ENCODE results near the gene SUGP2.
"Not testable (repeated sequence)": the region's sequence is repeated elsewhere in the genome, so short reads cannot be mapped to it uniquely, and the experiment has no call there.

Gene SUGP2

DNA sequence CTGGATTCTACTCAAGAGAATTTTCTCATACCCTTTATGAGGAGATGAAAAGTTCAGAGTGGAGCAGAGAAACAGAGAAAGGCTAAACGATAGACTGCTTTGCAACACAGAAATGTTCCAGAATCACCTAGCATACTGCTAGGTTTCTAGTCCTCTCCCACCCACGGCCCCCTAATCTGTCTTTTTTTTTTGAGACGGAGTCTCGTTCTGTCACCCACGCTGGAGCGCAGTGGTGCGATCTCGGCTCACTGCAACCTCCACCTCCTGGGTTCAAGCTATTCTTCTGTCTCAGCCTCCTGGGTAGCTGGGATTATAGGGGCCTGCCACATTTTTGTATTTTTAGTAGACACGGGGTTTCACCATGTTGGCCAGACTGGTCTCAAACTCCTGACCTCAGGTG is 4.8 kb downstream of the SUGP2 start:
- DNase-seq: no peak

DNA sequence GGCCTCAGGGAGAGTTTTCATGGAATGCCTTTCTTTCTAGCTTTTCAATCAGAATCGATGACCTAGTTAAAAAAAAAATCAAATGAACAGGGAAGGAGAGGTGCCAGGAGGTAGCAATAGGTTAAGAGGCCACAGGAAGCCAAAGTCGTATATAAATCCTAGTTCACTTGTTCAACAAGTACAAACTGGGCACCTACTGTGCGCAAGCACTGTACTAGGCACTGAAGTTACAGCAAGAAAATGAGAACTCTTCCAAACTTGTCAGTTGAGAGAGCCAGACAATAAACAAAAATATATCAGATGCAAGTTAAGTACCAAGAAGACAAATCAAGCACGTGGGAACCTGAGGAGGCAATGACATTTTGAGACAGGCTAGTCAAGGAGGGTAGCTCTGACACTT is 6.1 kb downstream of the SUGP2 start:
- no peak for DNase-seq

DNA sequence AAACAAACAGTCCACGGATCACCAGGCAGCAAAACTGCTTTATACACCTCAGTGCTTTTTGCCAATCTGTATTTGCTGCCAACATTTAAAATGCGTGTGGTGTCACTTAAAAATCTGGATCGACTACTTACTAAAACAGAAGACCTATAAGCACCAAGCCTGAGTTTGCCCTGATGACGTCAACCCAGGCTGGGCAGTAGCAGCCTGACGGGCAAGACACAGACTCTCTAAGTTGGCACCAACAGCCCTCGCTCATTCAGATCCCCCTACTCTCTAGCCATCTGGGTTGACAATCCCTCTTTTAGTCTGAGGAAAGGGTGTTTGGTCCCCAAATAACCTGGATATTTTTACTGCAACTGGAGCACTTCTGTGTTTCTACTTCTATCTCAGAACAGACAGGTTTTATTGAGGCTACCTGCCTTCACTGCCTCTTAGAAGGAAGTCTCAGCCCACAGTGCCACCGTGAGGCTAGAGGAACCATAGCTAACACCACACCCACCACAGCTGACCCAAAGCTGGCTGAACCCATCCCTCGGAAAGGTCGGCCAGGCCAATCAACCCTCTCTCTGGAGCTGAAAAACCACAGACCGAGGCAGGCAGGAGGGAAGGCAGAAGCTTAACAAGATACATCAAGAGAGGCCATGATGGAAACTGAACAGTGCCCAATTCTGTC is 6.9 kb downstream of the SUGP2 start:
- DNase-seq: no peak

DNA sequence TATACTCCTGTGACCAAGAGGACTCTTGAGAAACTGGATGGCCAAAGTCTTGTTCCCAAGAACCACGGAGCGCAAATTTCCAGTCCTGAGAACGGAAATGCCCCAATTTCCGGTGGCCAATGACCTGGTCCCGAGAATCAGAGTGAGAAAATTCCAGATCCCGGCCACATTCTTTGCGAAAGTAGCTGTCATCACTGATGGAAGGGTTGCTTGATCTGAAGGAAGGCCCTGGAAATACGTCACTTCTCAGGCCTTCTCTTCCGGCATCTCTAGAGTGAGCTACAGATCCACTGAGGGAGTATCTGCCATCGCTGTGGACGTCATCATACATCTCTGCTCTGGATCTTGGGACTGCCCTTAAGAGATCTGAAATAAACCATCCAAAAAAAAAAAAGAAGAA is 7.5 kb downstream of the SUGP2 start:
- DNase-seq: no peak

DNA sequence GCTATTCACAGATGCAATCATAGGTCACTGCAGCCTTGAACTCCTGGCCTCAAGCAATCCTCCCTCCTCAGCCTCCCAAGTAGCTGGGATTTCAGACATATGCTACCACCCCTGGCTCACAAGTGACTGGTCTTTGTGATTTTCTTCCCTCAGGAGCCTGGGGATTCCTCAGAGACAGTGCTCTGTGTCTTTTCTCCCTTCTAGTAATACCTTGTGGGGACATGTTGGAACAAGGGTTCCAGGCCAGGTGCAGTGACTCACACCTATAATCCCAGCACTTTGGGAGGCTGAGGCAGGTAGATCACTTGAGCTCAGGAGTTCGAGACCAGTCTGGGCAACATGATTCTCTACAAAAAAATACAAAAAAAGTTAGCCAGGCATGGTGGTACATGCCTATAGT is 9.9 kb downstream of the SUGP2 start:
- DNase-seq: not testable (repeated sequence)

DNA sequence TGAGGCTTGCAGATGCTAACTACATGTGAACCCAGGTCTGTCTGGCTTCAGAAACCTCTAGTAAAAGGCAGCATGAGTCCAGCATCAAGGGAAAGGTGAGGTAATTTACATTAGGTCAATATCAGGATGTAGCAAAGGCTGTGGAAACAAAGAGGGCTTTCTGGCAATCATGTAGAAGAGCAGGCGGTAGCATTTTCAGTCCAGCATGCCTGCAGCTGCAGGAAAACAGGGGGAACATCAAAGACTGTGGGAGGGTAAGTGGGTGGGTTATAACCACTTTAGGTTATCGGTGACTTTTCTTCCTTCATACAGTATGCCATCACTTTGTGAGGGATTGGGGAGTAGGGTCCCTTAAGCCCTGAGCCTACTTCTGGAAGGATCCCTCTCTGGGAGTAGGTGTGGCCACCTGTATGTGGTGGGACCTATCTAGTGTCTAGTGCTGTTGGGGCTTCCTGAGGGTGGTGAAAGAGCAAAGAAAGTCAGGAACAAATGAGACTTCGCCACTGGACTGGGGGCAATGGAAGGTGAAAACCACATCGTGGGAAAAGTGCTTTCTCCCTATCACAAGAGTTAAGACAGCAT is 10.8 kb downstream of the SUGP2 start:
- no peak for DNase-seq

DNA sequence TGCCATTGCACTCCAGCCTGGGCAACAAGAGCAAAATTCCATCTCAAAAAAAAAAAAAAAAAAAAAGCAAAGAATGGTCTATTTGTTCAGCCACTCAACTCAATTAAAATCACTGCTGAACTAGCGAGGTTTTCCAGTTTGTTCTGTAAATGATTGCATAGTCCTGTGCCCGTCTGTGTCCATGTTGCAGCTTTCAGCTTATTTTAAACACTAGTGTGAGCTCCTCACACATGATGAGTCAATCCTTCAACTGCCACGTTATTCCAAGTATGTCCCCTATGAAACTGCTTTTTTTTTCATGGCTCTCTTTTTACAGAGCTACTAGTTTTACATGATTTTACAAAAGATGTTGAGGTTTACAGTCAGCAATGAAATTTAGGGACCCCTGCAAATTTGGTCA is 12.2 kb downstream of the SUGP2 start:
- peak in 1 of 2 donors; percentile 6 for DNase-seq

DNA sequence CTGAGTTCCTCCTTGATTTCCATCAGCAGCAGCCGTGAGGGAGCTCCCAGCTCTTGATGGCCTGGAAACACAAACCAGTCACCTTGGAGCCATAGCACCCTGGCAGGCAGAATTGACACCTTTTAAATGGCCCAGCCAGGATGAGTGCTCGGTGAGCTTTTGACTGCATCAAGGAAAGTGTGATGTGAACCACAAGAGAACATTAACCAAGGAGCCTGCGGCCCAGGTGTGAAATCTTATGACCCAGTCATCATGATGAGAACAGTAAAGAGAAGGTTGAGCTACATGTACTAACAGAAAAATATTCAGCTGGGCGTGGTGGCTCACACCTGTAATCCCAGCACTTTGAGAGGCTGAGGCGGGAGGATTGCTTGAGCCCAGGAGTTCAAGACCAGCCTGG is 22.8 kb downstream of the SUGP2 start:
- DNase-seq: no peak

DNA sequence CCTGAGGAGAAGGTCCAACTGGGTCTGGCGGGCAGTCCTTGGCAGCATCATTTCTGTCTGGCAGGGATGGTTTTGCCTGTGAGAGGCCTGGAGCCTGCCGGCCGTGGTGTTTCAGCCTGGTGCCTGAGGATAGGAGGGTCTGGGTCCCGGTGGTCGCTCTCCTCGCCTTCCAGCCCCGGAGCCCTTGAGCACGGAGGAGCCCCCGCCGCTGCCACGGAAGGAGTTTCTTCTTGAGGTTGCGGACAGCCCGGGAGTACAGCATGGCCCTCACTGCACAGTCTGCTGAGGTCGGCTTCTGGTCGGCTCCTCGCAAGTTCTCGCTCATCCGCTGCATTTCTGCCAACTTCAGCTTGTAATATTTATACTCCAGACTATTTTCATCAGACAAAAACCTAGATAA is 23.4 kb downstream of the SUGP2 start:
- no peak for DNase-seq

DNA sequence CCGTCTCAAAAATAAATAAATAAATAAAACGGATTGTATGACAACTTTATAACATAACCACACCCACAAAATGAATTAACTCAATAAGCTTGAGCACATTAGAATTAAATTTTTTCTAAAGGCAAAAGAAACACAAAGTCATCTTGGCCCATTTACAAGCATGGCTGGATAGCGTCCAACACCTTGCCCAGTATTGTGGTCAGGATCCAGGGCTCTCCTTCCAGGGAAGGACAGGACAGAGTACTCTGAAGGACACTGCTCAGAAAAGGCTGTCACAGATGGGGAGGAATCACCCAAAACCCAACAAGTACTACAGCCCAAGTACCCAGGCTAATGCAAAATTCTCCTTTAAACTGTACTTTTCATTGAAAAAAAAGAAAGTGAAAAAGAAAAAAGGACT is 27.1 kb downstream of the SUGP2 start:
- no peak for DNase-seq

DNA sequence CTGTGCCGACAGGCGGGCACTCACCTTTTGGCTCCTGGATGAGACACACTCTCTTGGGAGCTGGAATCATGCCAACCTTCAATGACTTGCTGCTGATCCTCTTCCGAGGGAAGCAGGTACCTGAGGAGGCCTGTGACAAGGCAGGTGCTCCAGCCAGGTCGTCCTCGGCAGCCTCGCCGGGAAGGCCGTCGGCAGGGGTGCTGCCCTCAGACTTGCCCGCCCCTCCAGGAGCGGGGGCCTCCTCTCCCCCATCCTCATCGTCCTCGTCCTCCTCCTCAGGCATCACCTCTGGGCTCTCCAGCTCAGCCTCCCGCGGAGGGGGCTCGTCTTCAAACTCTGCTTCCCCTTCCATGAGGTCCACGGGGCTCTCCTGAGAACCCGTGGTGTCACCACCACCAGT is 29.2 kb downstream of the SUGP2 start:
- no peak for DNase-seq

DNA sequence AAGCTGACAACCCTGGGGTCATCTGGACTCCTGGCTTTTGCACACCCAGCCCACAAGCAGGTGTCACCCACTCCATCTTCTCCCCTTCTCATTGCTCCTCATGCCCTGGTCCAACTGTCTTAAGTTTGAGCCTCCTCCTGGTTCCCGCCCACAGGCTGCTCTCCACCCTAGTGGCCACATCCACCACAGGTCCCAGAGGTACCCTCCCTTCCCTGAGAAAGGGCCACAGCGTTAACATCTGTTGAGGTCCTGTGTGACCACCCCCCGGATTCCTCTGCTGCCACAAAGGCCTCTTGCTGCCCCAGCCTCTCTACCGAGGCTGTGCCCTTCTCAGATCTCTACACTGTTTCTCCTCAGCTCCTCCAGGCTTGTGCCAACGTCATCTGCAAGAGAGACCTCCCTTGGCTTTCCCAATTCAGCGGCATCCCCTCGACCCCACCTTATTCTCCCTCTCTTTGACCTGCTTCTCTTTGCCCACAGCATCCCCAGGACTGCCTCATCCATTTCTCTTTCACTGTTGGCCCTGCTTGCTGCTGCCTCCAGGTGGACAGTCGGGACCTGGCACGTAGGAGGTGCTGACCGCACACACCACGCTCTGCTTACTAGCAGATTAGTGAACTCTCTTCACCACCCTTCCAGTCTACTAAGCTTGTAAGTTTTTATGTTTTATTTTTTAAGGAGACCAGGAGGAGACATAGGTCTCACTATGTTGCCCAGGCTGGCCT is 33.3 kb downstream of the SUGP2 start:
- DNase-seq: no peak

DNA sequence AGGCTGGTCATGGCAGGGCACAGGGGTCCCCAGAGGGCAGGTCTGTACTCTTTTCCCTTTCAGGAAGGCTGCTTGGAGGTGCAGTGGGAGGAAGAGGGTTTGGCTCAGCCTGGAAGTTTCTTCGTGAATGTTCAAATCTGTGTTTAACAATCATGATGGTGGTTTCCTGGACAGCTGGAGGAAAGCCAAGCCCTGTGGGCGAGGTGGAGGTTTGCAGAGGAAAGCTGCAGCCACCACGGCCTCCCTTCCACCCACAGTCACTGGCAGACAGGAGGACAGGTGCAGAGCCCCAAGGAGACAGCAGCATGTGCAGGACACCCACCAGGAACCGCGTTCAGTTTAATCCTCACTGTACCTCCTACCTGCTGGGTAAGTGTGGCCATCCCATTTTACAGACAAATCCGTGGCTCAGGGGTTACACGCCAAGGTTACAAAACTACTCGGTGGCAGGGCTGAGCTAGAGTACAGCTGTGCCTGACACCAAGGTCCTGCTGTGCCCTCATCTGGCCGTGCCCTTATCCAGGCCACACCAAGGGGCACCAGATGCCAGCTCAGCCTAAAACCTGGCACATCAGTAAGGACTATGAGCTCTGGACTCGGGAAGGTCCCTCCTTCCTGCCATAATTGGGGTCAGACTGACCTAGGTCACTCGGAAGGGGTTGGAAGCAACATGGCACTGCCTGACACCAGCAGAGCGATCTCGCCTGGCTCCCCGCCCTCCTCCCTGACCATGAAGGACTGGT is 34.1 kb downstream of the SUGP2 start:
- DNase-seq: peak in 1 of 2 donors; percentile 6

DNA sequence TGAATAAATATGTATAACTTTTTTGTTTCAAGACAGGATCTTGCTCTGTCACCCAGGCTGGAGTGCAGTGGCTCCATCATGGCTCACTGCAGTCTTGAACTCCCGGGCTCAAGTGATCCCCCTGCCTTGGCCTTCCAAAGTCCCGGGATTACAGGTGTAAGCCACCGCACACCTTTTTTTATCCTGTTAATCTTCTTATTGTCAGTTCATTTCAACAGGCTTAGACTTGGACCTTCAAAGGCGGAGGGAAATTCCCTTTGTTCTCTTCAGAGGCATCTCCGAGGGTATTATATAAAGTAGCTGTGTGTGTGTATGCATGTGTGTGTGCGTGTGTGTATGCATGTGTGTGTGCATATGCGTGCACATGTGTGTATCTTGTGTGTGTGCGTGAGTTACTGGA is 35.0 kb downstream of the SUGP2 start:
- no peak for DNase-seq

DNA sequence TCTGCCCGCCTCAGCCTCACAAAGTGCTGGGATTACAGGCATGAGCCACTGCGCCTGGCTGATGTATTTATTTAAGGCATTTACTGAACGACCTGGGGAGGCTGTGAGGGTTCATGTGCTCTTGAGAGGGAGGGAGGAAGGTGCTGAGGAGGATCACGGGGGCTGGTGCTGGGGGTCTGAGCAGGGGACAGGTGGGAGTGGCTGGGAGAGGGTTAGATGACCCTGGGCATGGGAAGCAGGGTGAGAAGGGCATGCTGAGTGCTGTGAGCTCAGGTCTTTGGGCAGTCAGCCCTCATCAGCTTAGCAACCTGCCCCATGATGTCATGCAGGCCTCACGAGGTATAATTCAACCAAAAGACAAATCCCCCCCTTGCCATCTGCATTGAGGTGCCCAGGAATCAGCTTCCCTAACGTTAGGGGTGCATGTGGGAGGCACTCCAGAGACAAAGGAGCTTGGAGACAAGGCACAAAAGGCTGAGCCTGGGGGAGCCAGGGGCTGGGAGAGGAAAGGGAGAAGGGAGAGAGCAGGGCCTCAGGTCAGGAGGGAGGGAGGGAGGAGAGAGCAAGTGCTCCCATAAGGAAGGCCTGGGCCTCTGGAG is 36.4 kb downstream of the SUGP2 start:
- DNase-seq: no peak

DNA sequence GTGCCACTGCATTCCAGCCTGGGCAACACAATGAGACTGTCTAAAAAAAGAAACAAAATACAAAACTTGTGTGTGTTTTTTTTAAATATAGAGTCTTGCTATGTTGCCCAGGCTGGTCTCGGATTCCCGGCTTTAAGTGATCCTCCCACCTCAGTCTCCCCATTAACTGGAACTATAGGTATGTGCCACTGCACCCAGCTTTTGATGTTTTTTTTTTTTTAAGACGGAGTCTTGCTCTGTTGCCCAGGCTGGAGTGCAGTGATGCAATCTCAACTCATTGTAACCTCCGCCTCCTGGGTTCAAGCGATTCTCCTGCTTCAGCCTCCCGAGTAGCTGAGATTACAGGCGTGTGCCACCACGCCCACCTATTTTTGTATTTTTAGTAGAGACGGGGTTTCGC is 37.0 kb downstream of the SUGP2 start:
- no peak for DNase-seq

DNA sequence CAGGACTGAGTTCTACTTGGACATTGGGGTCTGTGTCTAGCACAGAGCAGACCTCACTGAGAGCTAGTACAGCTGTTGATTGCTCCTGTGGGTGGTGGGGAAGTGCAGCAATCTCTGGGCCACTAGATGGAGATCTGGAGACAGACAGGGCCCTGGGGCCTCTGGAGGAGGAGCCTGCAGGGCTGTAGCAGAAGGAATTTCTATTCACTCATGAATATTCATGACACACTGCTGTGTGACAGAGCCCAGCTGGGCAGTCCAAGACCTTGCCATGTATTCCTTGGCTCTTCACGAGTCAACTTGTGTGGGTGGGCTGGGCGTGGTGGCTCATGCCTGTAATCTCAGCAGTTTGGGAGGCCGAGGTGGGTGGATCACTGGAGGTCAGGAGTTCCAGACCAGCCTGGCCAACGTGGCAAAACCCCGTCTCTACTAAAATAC is 37.5 kb downstream of the SUGP2 start:
- peak; percentile 62 to 84 for DNase-seq

DNA sequence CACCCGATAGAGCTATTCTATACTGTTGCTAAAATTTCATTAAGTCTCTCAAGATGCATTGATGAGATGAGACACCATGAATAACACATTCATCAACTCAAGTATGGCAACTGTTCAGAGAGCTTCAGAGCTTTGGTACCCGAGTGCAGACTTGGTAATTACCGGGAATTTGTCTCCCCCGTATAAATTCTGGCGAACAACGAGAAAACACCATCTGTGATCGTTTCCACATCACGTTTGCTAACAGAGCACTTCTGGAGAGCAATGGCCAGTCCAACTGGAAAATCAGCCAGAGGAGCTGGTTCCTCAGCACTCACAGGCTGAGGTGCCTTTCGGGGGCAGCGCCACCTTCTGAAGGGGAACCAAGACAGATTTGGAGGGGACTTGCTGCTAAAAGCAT is 40.2 kb downstream of the SUGP2 start:
- DNase-seq: no peak

DNA sequence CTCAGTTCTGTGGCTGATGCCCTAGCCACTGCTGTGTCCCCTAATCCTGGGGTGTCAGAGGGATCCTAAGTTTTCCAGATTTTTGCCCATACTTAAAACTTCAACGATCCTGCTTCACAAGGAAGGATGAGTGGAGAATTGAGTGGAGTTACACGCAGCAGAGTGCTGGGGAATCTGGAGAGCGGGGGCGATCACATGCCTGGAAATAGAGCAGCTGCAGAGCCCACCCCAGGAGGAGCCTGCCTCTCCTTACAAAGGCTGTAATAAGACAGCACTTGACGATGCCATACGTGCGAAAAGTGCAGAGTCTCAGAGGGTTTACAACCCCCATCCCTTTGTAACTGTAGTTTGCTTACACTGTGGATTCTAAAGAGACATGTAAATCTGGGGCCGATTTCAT is 40.6 kb downstream of the SUGP2 start:
- DNase-seq: no peak

DNA sequence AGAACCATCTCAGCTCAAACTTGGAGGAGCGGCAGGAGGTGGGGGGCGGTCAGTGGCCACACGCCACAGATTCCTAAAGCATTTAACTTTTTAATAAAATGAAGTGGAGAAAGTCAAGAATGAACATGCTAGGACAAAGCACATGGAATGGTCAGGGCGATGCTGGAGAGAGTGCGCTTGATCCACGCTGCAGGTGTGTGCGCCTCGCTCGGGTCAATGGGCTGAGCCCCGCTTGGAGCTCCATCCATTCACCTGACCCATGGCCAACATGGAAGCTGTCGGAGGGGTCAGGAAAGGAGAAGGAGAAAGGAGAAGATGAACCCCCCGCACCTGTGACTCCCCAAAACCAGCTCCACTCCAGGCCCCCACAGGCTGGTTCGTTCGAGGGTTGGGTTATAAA is 41.8 kb downstream of the SUGP2 start:
- DNase-seq: no peak

DNA sequence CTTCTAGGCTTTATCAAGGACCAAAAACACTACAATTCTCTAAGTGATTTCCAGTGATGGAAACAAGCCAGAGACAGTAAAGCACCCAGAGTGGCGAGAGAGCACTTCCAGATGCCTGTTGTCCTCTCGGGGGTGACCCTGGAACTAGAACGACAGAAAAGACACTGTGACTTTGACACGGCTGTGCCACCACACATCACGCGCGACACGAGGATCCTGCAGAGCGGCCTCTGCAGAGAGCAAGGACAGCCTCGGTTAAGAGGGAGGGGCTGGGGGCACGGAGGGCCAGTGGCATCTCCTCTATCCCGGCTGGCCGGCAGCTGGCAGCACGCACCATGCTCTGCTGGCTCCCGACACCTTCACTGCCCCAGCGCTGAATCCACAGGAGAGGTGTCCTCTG is 42.3 kb downstream of the SUGP2 start:
- DNase-seq: no peak

DNA sequence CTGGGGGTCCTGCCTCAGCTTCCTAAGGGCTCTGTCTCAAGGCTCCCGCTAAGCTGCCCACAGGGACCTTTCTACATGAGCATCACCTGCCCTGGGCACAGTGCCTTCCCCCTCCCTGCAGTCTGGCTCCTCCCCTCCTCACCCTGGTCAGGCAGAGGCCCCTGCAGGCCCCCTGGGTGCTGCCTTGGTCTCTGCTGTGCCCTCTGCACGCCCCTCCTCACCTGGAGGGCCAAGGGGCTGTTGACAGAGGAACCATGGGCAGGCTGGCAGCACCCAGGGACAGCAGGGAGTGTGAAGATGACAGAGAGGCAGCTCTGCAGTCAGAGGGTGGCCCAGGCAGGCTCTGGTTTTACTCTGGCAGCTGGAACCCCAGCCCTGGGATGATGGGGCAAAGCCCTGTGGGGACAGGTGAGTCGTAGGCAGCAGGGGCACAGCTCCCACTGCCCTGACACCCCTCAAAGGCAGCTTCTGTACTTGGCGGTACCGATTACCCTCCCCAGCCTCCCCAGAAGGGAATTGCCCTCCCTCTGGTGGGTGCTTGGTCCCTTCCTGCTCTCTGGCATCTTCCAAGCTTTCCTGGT is 43.1 kb downstream of the SUGP2 start:
- no peak for DNase-seq

DNA sequence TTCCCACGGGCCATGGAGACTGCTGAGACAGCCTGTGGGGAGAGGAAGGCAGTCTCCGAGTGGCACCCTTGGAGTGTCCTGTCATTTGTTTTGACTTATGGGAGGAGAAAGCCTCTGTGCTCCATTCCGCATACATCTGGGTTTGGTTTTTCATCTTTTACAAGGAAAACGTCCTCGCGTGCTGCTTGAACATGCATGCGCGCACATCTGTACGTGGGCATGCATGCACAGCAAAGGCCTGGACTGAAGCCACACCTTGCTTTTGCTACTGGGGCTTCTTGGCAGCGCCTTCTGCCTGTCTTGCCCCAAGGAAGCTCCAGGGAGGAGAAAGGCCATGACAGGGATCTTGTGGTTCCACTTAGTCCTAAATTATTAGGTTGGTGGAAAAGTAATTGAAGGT is 44.0 kb downstream of the SUGP2 start:
- DNase-seq: no peak
